Keratinocyte (primary cell): Measurements from ENCODE around the gene LPAR1. TPM values are rescaled to one million over a fixed set of nuclear protein-coding genes. Genes with fewer than 3 reads are reported as not detected.

Experiments
- DNase-seq: peaks from one replicate; pipeline ENCODE4 v3.0.0-alpha.2; 2011; ENCODE audit warnings: low read depth, missing footprints, low spot score
- FAIRE-seq: peaks from 2 replicates; lab custom pipeline; 2011; peaks lifted over from hg19 to GRCh38; lab: Jason Lieb, UNC
- H2AFZ ChIP-seq: 2 replicates; pipeline ENCODE4 v1.6.0; 2012; ENCODE audit warnings: low read length, control low read depth, inconsistent platforms; ENCODE audit not compliant: control insufficient read depth
- H3K27ac ChIP-seq: 2 replicates; pipeline ENCODE4 v1.5.1; 2011; ENCODE audit warnings: low read length; ENCODE audit not compliant: control insufficient read depth, insufficient read depth
- H3K27me3 ChIP-seq: 3 replicates; pipeline ENCODE4 v1.6.0; 2011; ENCODE audit warnings: low read length; ENCODE audit not compliant: control insufficient read depth, insufficient read depth; ENCODE audit errors: extremely low read depth
- H3K36me3 ChIP-seq, 2 experiments: 2 replicates in 1 of 2; 3 replicates in 1 of 2; pipeline ENCODE4 v1.5.1; 2011; ENCODE audit warnings: low read length in 2 of 2, mild to moderate bottlenecking in 1 of 2; ENCODE audit not compliant: control insufficient read depth in 2 of 2, insufficient read depth in 2 of 2; ENCODE audit errors: extremely low read depth in 1 of 2
- H3K4me1 ChIP-seq: 3 replicates; pipeline ENCODE4 v1.5.1; 2011; ENCODE audit warnings: low read length; ENCODE audit not compliant: control insufficient read depth, insufficient read depth; ENCODE audit errors: extremely low read depth
- H3K4me2 ChIP-seq: 3 replicates; pipeline ENCODE4 v1.6.0; 2011; ENCODE audit warnings: low read depth, low read length; ENCODE audit not compliant: control insufficient read depth, insufficient read depth; ENCODE audit errors: extremely low read depth
- H3K4me3 ChIP-seq, 3 experiments: fragments of 200-600 bp in 1 of 3; sonication (generic) in 1 of 3; 2 replicates in 2 of 3; 3 replicates in 1 of 3; pipeline ENCODE4 v1.5.1; 2011 to 2016; ENCODE audit warnings: low read length in 3 of 3, mild to moderate bottlenecking in 3 of 3, control low read depth in 2 of 3, inconsistent platforms in 1 of 3, low read depth in 1 of 3, mixed read lengths in 1 of 3, mixed run types in 1 of 3, moderate library complexity in 1 of 3; ENCODE audit not compliant: control insufficient read depth in 2 of 3, insufficient read depth in 2 of 3; ENCODE audit errors: extremely low read depth in 1 of 3
- H3K79me2 ChIP-seq: 2 replicates; pipeline ENCODE4 v1.6.0; 2012; ENCODE audit warnings: low read length; ENCODE audit not compliant: control insufficient read depth, insufficient read depth
- H3K9ac ChIP-seq: 3 replicates; pipeline ENCODE4 v1.6.0; 2011; ENCODE audit warnings: low read length; ENCODE audit not compliant: control insufficient read depth, insufficient read depth; ENCODE audit errors: extremely low read depth
- H3K9me1 ChIP-seq: 3 replicates; pipeline ENCODE4 v1.6.0; 2011; ENCODE audit warnings: low read length; ENCODE audit not compliant: control insufficient read depth, insufficient read depth; ENCODE audit errors: extremely low read depth
- H3K9me3 ChIP-seq: 2 replicates; pipeline ENCODE4 v1.5.1; 2012; ENCODE audit warnings: low read depth, low read length; ENCODE audit not compliant: control insufficient read depth
- H4K20me1 ChIP-seq: 3 replicates; pipeline ENCODE4 v1.6.0; 2011; ENCODE audit warnings: low read length; ENCODE audit not compliant: control insufficient read depth, insufficient read depth; ENCODE audit errors: extremely low read depth
- EZH2 ChIP-seq: IDR thresholded peaks from one replicate; pipeline ENCODE4 v1.6.1; 2012; ENCODE audit warnings: inconsistent platforms, mild to moderate bottlenecking, low read length, moderate library complexity
- dilution Hi-C: fragments of 300-500 bp; cut with MboI; formaldehyde crosslinking; loops from one replicate; pipeline ENCODE4 v1.7.0; 2020; ENCODE audit warnings: low sequenced_read_pairs; ENCODE audit not compliant: extremely low pct_ligation_motif_present
- polyA plus RNA-seq, 5 experiments: library from polyadenylated mRNA; depleted of rRNA in 3 of 5; stranded (reverse) in 3 of 5; stranded (forward) in 1 of 5; unstranded in 1 of 5; fragments of >200 nt; gene quantifications; 1 replicate in 1 of 5; 2 replicates in 3 of 5; 3 replicates in 1 of 5; pipeline versions ENCODE4 v1.2.1 to v1.2.3, GENCODE V29; 2011 to 2012; ENCODE audit warnings: missing spikeins in 2 of 5, low read depth in 1 of 5, low replicate concordance in 1 of 5
- TF ChIP-seq, protein P1 (sequence below), 3 experiments: IDR thresholded peaks in 1 of 3; conservative IDR thresholded peaks in 1 of 3; optimal IDR thresholded peaks in 1 of 3; 2 replicates in 2 of 3; 3 replicates in 1 of 3; pipeline versions ENCODE3 to v1.5.1; 2011; ENCODE audit warnings: low read length in 3 of 3, mild to moderate bottlenecking in 3 of 3, moderate library complexity in 2 of 3, control low read depth in 1 of 3, inconsistent platforms in 1 of 3; ENCODE audit not compliant: insufficient read depth in 2 of 3; ENCODE audit errors: extremely low read depth in 1 of 3

Gene LPAR1
- polyA plus RNA-seq, 1 donor (not counting 4 experiments of a cell fraction or from before 2014, with no cell fraction given) = 43.2 TPM

GRCh38 chr9:110975969-110976368, 62.3 kb downstream of the LPAR1 start:
- peaks cover 0 to 7% of the 10 kb centered on the region in 2 experiments for H3K36me3 ChIP-seq
- H3K4me1 ChIP-seq = peaks cover 12% of the 10 kb centered on the region
- H4K20me1 ChIP-seq = no peaks in the 10 kb centered on the region
- dilution Hi-C loops = no loop called here
- H3K9me1 ChIP-seq = no peaks in the 10 kb centered on the region
- H3K4me2 ChIP-seq = no peak overlapping the region
- no peak overlapping the region for H3K27ac ChIP-seq
- no peak overlapping the region for H3K4me3 ChIP-seq
- H3K27me3 ChIP-seq = no peaks in the 10 kb centered on the region
- peaks cover 20% of the 10 kb centered on the region for H3K79me2 ChIP-seq
- H2AFZ ChIP-seq = no peak overlapping the region
- no peak for DNase-seq
- H3K9me3 ChIP-seq = no peaks in the 10 kb centered on the region
- TF ChIP-seq, protein P1, sequence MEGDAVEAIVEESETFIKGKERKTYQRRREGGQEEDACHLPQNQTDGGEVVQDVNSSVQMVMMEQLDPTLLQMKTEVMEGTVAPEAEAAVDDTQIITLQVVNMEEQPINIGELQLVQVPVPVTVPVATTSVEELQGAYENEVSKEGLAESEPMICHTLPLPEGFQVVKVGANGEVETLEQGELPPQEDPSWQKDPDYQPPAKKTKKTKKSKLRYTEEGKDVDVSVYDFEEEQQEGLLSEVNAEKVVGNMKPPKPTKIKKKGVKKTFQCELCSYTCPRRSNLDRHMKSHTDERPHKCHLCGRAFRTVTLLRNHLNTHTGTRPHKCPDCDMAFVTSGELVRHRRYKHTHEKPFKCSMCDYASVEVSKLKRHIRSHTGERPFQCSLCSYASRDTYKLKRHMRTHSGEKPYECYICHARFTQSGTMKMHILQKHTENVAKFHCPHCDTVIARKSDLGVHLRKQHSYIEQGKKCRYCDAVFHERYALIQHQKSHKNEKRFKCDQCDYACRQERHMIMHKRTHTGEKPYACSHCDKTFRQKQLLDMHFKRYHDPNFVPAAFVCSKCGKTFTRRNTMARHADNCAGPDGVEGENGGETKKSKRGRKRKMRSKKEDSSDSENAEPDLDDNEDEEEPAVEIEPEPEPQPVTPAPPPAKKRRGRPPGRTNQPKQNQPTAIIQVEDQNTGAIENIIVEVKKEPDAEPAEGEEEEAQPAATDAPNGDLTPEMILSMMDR (optimal IDR thresholded peaks at IDR 0.05 in 1 of 3, IDR thresholded peaks at IDR 0.05 in 1 of 3, conservative IDR thresholded peaks at IDR 0.05 in 1 of 3; ENCODE audit: extremely low read depth in 1 of 3, insufficient read depth in 2 of 3, low read length in 3 of 3) = no peak
- no peak for FAIRE-seq
- H3K9ac ChIP-seq = no peak overlapping the region

GRCh38 chr9:110975278-110975677, 63.0 kb downstream of the LPAR1 start:
- Histone ChIP-seq H3K4me3 (no peak overlapping the region), H3K9me1 (no peaks in the 10 kb centered on the region), H3K4me2 (no peak overlapping the region), H3K4me1 (peaks cover 15% of the 10 kb centered on the region), H3K9ac (no peak overlapping the region), H2AFZ (no peak overlapping the region), H4K20me1 (no peaks in the 10 kb centered on the region), H3K27me3 (no peaks in the 10 kb centered on the region), H3K79me2 (peaks cover 18% of the 10 kb centered on the region), H3K27ac (no peak overlapping the region), H3K9me3 (no peaks in the 10 kb centered on the region), H3K36me3 (peaks cover 0 to 7% of the 10 kb centered on the region in 2 experiments)
- no peak for DNase-seq
- no peak for TF ChIP-seq EZH2
- TF ChIP-seq, protein P1 (optimal IDR thresholded peaks at IDR 0.05 in 1 of 3, IDR thresholded peaks at IDR 0.05 in 1 of 3, conservative IDR thresholded peaks at IDR 0.05 in 1 of 3; ENCODE audit: extremely low read depth in 1 of 3, insufficient read depth in 2 of 3, low read length in 3 of 3) = no peak
- FAIRE-seq = no peak
- dilution Hi-C loops = no loop called here
